ENCODE measurements around the gene DAGLB.

The DAGLB gene

DNA sequence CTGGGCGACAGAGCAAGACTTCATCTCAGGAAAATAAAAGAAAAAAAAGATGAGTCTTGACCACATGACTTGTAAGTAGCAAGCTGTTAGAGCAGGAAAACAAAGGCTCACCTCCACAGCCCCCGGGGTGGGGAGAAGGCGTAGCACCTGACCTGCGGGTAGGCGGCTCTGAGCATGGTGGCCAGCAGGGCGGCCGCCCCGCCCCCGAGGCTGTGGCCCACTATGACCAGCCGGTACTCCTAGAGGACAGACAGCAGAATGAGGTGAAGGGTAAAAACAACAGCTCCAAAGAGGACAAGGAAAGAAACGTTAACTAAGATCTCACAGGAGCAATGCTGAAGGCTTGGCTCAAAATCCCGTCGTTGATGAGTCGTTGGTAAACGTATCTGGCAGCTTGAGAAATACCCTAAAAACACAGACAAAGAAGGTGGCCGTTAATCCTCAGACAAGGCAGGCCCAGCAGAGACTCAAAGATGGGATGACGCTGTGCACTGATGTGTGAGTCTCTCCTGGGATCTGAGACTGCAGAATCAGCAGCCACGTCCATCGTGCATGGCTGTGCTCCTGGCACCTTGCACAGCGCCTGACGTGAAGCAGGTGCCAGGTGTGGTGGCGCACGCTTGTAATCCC lies 31.1 kb downstream of the DAGLB start:
- no peak for DNase-seq (ENCODE audit: extremely low read depth, low read depth)
- TF ChIP-seq CTCF (IDR thresholded peaks at IDR 0.05; ENCODE audit: low read depth, low read length), result no peak

DNA sequence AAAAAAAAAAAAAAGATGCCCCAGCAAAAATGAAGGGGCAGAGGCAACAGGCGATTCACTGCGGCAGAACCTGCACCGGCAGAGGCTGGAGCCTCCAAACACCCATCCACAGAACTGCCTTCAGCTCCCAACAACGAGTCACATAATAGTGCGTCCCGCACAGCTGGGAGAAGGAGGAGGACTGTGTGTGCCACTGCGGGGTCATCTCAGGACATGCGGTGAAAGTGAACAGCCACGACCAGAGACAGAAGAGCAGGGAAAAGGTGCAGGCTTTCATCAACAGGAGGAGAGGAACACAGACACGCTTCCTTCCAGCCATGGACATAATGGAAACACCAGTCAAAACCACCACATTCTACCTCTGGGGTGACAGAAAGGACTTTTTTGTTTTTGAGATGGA lies 34.1 kb downstream of the DAGLB start:
- TF ChIP-seq CTCF (IDR thresholded peaks at IDR 0.05; ENCODE audit: low read depth, low read length), result no peak
- no peak for DNase-seq (ENCODE audit: extremely low read depth, low read depth)

DNA sequence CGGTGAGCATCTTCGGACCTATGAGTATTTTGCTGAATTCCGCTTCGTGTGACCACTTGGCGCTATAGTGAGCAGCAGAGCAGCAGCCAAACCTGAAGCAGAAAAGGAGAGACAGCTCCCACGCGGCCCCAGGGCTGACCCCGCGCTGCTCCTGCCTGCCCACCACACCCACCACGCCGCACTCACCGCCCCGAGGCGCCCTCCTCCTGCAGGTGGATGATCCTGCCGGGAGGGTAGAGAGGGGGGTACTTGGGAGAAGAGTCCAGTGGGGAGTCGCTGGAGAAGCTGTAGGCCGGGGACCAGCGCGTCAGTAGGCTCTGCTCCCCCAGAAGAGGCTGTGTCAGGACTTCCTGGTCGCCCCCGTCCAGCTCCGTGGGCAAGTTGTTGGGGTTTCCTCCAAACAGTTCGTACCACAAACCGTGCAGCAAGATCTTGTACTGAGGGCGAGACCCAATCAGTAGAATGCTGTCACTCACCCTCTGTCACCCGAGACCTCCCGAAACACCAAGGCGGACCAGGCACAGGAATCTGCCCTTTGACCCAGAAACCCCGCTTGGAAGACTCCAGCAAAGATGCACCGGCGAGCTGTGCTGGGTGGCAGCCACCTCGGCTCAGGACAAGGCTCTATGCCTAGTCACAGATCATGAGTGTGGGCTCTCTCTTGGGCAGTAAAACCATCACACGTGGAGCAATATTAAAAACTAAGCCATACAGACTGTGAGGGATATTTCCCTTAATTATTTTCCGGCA lies 37.6 kb downstream of the DAGLB start:
- DNase-seq (ENCODE audit: extremely low read depth, low read depth), result no peak
- TF ChIP-seq CTCF (IDR thresholded peaks at IDR 0.05; ENCODE audit: low read depth, low read length), result no peak

DNA sequence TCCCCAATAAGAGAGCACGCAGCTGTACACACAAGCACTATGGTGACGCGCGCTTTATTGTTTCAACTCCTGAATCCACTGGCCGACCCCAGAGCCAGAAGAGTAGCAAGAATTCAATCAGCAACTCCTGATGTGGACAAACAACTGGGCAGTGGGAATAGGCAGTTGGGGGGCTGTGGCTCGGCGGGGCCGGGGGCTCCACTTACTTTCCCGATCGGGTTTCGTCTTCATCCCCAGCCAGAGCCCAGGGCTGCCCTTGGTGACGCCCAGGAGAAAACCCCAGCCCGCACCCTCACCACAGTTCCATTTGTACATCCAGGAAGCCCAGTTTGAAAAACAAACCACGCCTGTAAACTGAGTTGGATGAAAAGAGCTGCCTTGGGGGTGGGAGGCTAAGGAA lies 38.7 kb downstream of the DAGLB start:
- DNase-seq (ENCODE audit: extremely low read depth, low read depth), result no peak
- no peak for TF ChIP-seq CTCF (IDR thresholded peaks at IDR 0.05; ENCODE audit: low read depth, low read length)

DNA sequence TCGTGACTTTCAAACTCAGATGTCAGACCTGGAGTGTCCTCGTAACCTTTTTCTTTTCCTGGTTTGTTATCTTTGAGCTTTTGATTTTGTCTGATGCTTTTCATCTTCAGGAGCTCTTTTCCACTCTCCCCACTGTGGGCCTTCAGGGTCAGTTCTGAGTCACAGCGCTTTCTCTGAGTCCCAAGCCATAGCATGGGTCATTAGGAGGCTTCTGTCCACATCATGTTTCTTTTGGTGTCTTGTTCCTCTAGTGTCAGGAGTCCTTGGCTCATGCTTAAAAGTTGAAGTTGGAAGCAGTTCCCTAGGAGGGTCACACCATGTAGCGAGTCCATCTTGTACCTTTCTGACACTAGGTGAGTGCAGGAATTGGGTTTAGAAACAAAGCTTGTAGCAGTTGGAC lies 40.3 kb downstream of the DAGLB start:
- DNase-seq (ENCODE audit: extremely low read depth, low read depth), result no peak

DNA sequence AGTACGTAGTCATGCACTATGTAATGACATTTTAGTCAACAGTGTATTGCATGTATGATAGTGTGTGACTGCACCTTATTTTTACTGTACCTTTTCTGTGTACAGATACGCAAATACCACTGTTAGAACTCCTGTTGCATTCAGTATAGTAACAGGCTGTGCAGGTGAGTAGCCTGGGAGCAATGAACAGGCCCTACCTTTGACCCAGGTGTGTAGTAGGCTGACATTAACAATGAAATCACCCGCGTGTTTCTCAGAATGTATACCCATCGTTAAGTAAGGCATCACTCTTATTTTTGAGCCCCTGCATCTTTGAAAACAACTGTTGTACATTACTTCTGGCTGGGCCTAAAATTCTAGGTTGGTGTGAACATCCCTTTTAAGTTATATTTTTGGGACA lies 41.6 kb downstream of the DAGLB start:
- DNase-seq (ENCODE audit: extremely low read depth, low read depth), result no peak
- no peak for TF ChIP-seq CTCF (IDR thresholded peaks at IDR 0.05; ENCODE audit: low read depth, low read length)

More for the DNA sequence above, 40.3 kb downstream of the DAGLB start:
- no peak for TF ChIP-seq CTCF (IDR thresholded peaks at IDR 0.05; ENCODE audit: low read depth, low read length)

- no peak for DNase-seq (ENCODE audit: extremely low read depth, low read depth)
- no peak for TF ChIP-seq CTCF (IDR thresholded peaks at IDR 0.05; ENCODE audit: low read depth, low read length)
Measured at GRCh38 chr7:6403907-6404306, 43.8 kb downstream of the DAGLB start.
